H1 (cell line): ENCODE measurements around the gene COPS9. TPM values are rescaled to one million over a fixed set of nuclear protein-coding genes. Genes with fewer than 3 reads are reported as not detected.

ENCODE experiments used
- CTCF ChIA-PET: fragments of 300-600 bp; sonication (Branson Sonifier 250); formaldehyde crosslinking; loops from one replicate; lab custom pipeline; 2021; ENCODE audit not compliant: partially characterized antibody; lab: Charles Lee
- POLR2A ChIA-PET: fragments of 300-600 bp; sonication (Branson Sonifier 250); formaldehyde crosslinking; loops from one replicate; lab custom pipeline; 2021; ENCODE audit warnings: inconsistent platforms; ENCODE audit not compliant: partially characterized antibody; lab: Charles Lee
- DNase-seq, 2 experiments: peaks; one replicate each; pipeline versions ENCODE4 v3.0.0 to v3.0.0-alpha.2; 2010 to 2022; ENCODE audit warnings: low spot score in 2 of 2, low read depth in 1 of 2, mixed read lengths in 1 of 2
- FAIRE-seq: peaks from 2 replicates; lab custom pipeline; 2011; peaks lifted over from hg19 to GRCh38; lab: Jason Lieb, UNC
- H2AFZ ChIP-seq: 2 replicates; pipeline ENCODE4 v1.8.1; 2012; ENCODE audit warnings: low read length, inconsistent platforms
- H2AK5ac ChIP-seq: 2 replicates; pipeline ENCODE4 v1.6.1; 2013; ENCODE audit warnings: low read depth, low read length
- H2BK120ac ChIP-seq: replicated peaks from 2 replicates; pipeline ENCODE3; 2013; ENCODE audit warnings: low read depth, low read length, inconsistent platforms
- H2BK12ac ChIP-seq: 2 replicates; pipeline ENCODE4 v1.6.1; 2013; ENCODE audit warnings: low read depth, low read length
- H2BK15ac ChIP-seq: 2 replicates; pipeline ENCODE4 v1.6.1; 2013; ENCODE audit warnings: low read length
- H2BK20ac ChIP-seq: 2 replicates; pipeline ENCODE4 v1.6.1; 2013; ENCODE audit warnings: low read length
- H2BK5ac ChIP-seq: 2 replicates; pipeline ENCODE4 v1.6.1; 2013; ENCODE audit warnings: low read depth, low read length
- H3K14ac ChIP-seq: 2 replicates; pipeline ENCODE4 v1.6.1; 2013; ENCODE audit warnings: inconsistent platforms; ENCODE audit not compliant: insufficient read length
- H3K18ac ChIP-seq: 2 replicates; pipeline ENCODE4 v1.6.1; 2013; ENCODE audit warnings: low read length; ENCODE audit errors: extremely low read depth
- H3K23ac ChIP-seq: 2 replicates; pipeline ENCODE4 v1.6.1; 2013; ENCODE audit warnings: inconsistent platforms; ENCODE audit not compliant: insufficient read length
- H3K23me2 ChIP-seq: 2 replicates; pipeline ENCODE4 v1.6.1; 2013; ENCODE audit warnings: low read depth, low read length
- H3K27ac ChIP-seq: 2 replicates; pipeline ENCODE4 v1.6.1; 2011; ENCODE audit warnings: low read depth, low read length, inconsistent platforms
- H3K27me3 ChIP-seq, 4 experiments: replicated peaks in 1 of 4; 1 replicate in 1 of 4; 2 replicates in 3 of 4; pipeline versions ENCODE4 v1.6.1 to v1.8.1; 2011 to 2013; ENCODE audit warnings: low read length in 3 of 4, mild to moderate bottlenecking in 3 of 4, inconsistent platforms in 2 of 4, mixed read lengths in 2 of 4, moderate library complexity in 1 of 4; ENCODE audit not compliant: control insufficient read depth in 3 of 4, insufficient read depth in 3 of 4; ENCODE audit errors: extremely low read depth in 1 of 4
- H3K36me3 ChIP-seq, 4 experiments: 2 replicates each; pipeline versions ENCODE4 v1.6.1 to v1.8.1; 2011 to 2013; ENCODE audit warnings: mild to moderate bottlenecking in 4 of 4, low read length in 3 of 4, moderate library complexity in 2 of 4, control low read depth in 1 of 4, inconsistent platforms in 1 of 4; ENCODE audit not compliant: insufficient read depth in 4 of 4, control insufficient read depth in 2 of 4
- H3K4ac ChIP-seq: replicated peaks from 2 replicates; pipeline ENCODE3; 2013; ENCODE audit warnings: low read length, low read depth, mixed read lengths, inconsistent platforms; ENCODE audit not compliant: insufficient read length
- H3K4me1 ChIP-seq, 4 experiments: replicated peaks in 1 of 4; 1 replicate in 1 of 4; 2 replicates in 3 of 4; pipeline versions ENCODE4 v1.6.1 to v1.8.1; 2011 to 2013; ENCODE audit warnings: low read length in 3 of 4, inconsistent platforms in 2 of 4, mixed read lengths in 1 of 4; ENCODE audit not compliant: insufficient read depth in 4 of 4, control insufficient read depth in 3 of 4
- H3K4me2 ChIP-seq, 2 experiments: 2 replicates each; pipeline versions ENCODE4 v1.6.1 to v1.8.1; 2011 to 2013; ENCODE audit warnings: low read depth in 2 of 2, low read length in 2 of 2, control low read depth in 1 of 2, inconsistent platforms in 1 of 2, mild to moderate bottlenecking in 1 of 2; ENCODE audit not compliant: insufficient read depth in 1 of 2
- H3K4me3 ChIP-seq, 4 experiments: fragments of 200-600, 300-600 bp in 1 of 4; sonication (generic), shearing (Covaris generic), sonication (Bioruptor Twin) in 1 of 4; 2 replicates each; pipeline versions ENCODE4 v1.5.1 to v1.8.1; 2011 to 2016; ENCODE audit warnings: low read length in 4 of 4, low read depth in 3 of 4, control low read depth in 2 of 4, inconsistent platforms in 2 of 4, mild to moderate bottlenecking in 2 of 4, mixed read lengths in 1 of 4, moderate library complexity in 1 of 4; ENCODE audit not compliant: insufficient read depth in 2 of 4; ENCODE audit errors: extremely low read depth in 1 of 4
- H3K56ac ChIP-seq: replicated peaks from 2 replicates; pipeline ENCODE3; 2013; ENCODE audit warnings: low read depth, mild to moderate bottlenecking, mixed read lengths, low read length, inconsistent platforms; ENCODE audit not compliant: insufficient read length
- H3K79me1 ChIP-seq: 2 replicates; pipeline ENCODE4 v1.6.1; 2013; ENCODE audit warnings: low read depth, low read length, control low read depth
- H3K79me2 ChIP-seq, 2 experiments: 2 replicates each; pipeline versions ENCODE4 v1.6.1 to v1.8.1; 2012 to 2013; ENCODE audit warnings: low read length in 2 of 2, mild to moderate bottlenecking in 2 of 2, inconsistent platforms in 1 of 2; ENCODE audit not compliant: insufficient read depth in 2 of 2, control insufficient read depth in 1 of 2
- H3K9ac ChIP-seq, 4 experiments: replicated peaks in 1 of 4; 1 replicate in 1 of 4; 2 replicates in 3 of 4; pipeline versions ENCODE4 v1.6.1 to v1.8.1; 2011 to 2013; ENCODE audit warnings: low read depth in 3 of 4, low read length in 3 of 4, control low read depth in 2 of 4, mild to moderate bottlenecking in 2 of 4, moderate library complexity in 2 of 4, inconsistent platforms in 1 of 4; ENCODE audit errors: extremely low read depth in 1 of 4
- H3K9me3 ChIP-seq, 2 experiments: 2 replicates each; pipeline versions ENCODE4 v1.6.1 to v1.8.1; 2012 to 2013; ENCODE audit warnings: mild to moderate bottlenecking in 2 of 2, moderate library complexity in 2 of 2, control low read depth in 1 of 2, inconsistent platforms in 1 of 2, low read depth in 1 of 2, low read length in 1 of 2, mixed read lengths in 1 of 2; ENCODE audit not compliant: insufficient read depth in 2 of 2
- H4K20me1 ChIP-seq, 2 experiments: replicated peaks in 1 of 2; 2 replicates each; pipeline versions ENCODE3 to v1.8.1; 2011 to 2013; ENCODE audit warnings: inconsistent platforms in 2 of 2, low read length in 2 of 2, mild to moderate bottlenecking in 1 of 2; ENCODE audit not compliant: insufficient read depth in 2 of 2, control insufficient read depth in 1 of 2
- H4K5ac ChIP-seq: 2 replicates; pipeline ENCODE4 v1.6.1; 2013; ENCODE audit warnings: low read length, low read depth, mixed read lengths, inconsistent platforms; ENCODE audit not compliant: insufficient read length
- H4K8ac ChIP-seq: 2 replicates; pipeline ENCODE4 v1.8.0; 2013; ENCODE audit warnings: mild to moderate bottlenecking, moderate library complexity, low read length, inconsistent platforms; ENCODE audit not compliant: insufficient read depth; ENCODE audit errors: extremely low read depth
- H4K91ac ChIP-seq: replicated peaks from 2 replicates; pipeline ENCODE3; 2013; ENCODE audit warnings: low read length, mixed read lengths, inconsistent platforms; ENCODE audit not compliant: insufficient read length
- BCL11A ChIP-seq, 2 experiments: IDR thresholded peaks; one replicate each; pipeline ENCODE4 v1.6.1; 2011; ENCODE audit warnings: low read depth in 2 of 2, low read length in 2 of 2, mild to moderate bottlenecking in 2 of 2
- CHD1 ChIP-seq: IDR thresholded peaks from 2 replicates; pipeline ENCODE4 v1.6.1; 2012; ENCODE audit warnings: low read depth, low read length, improper control_type of control experiment
- GABPA ChIP-seq: IDR thresholded peaks from 2 replicates; pipeline ENCODE4 v1.6.1; 2011; ENCODE audit warnings: mild to moderate bottlenecking, low read length, moderate library complexity, borderline replicate concordance; ENCODE audit not compliant: insufficient read depth
- HDAC6 ChIP-seq: IDR thresholded peaks from one replicate; pipeline ENCODE4 v1.7.1; 2012; ENCODE audit warnings: low read depth, mild to moderate bottlenecking, inconsistent platforms, low read length, moderate library complexity
- JUND ChIP-seq: IDR thresholded peaks from 2 replicates; pipeline ENCODE4 v1.6.1; 2011; ENCODE audit warnings: mild to moderate bottlenecking, improper control_type of control experiment, low read length
- RBBP5 ChIP-seq: IDR thresholded peaks from 2 replicates; pipeline ENCODE4 v1.7.1; 2012; ENCODE audit warnings: low read depth, mild to moderate bottlenecking, inconsistent platforms, low read length, moderate library complexity, borderline replicate concordance
- SAP30 ChIP-seq: fragments of 300-600 bp; sonication (generic); IDR thresholded peaks from 2 replicates; pipeline ENCODE4 v1.7.1; 2012; ENCODE audit warnings: low read length, moderate library complexity, mild to moderate bottlenecking, inconsistent platforms; ENCODE audit not compliant: insufficient read depth, insufficient replicate concordance
- SIRT6 ChIP-seq: IDR thresholded peaks from one replicate; pipeline ENCODE4 v1.7.1; 2012; ENCODE audit warnings: low read length, inconsistent platforms
- TAF1 ChIP-seq: IDR thresholded peaks from 2 replicates; pipeline ENCODE4 v1.6.1; 2011; ENCODE audit warnings: mild to moderate bottlenecking, low read depth, low read length
- ZNF274 ChIP-seq: IDR thresholded peaks from 2 replicates; pipeline ENCODE4 v1.7.0; 2012; ENCODE audit warnings: low read length, borderline replicate concordance; ENCODE audit errors: extremely low read depth
- WGBS, 2 experiments: shearing (Covaris generic) in 1 of 2; methylation state at CpG; one replicate each; pipeline versions ENCODE4 v1.1.6 to v1.1.7; 2013 to 2015; ENCODE audit warnings: low lambda C conversion rate in 2 of 2, mixed read lengths in 2 of 2, inconsistent platforms in 1 of 2, low coverage in 1 of 2, missing lambda C conversion rate in 1 of 2; ENCODE audit not compliant: insufficient replicate concordance in 2 of 2, insufficient coverage in 1 of 2, insufficient read length in 1 of 2; ENCODE audit errors: extremely low coverage in 1 of 2, missing lambda C conversion rate in 1 of 2; 5-methylcytosine and 5-hydroxymethylcytosine counted together
- polyA plus RNA-seq, 7 experiments: library from polyadenylated mRNA; depleted of rRNA in 3 of 7; stranded (reverse) in 5 of 7; unstranded in 2 of 7; fragments of >200 nt in 5 of 7; fragments of 200-250 nt in 2 of 7; gene quantifications; 1 replicate in 5 of 7; 2 replicates in 1 of 7; 4 replicates in 1 of 7; pipeline versions ENCODE4 v1.2.1 to v1.2.3, GENCODE V29; 2011 to 2013; ENCODE audit warnings: missing spikeins in 2 of 7, mixed read lengths in 2 of 7
- total RNA-seq: library from RNA; stranded (reverse); fragmentation: NEBNext Ultra II Directional; extraction: Animal tissue kit (Norgen Biotek cat#: 25700); gene quantifications from 2 replicates; pipeline ENCODE4 v1.2.1, GENCODE V29; 2021

The COPS9 gene
- total and polyA plus RNA-seq, 2 of the 8 experiments (the other 6 are each of a cell fraction or from before 2014, with no cell fraction given): 154 to 234 TPM

GRCh38 chr2:240168546-240169361, 32.6 kb upstream of the COPS9 start:
- Histone ChIP-seq H2BK15ac (no peak overlapping the region), H2BK5ac (no peak overlapping the region), H3K14ac (no peak overlapping the region), H2AFZ (no peak overlapping the region), H4K8ac (no peak overlapping the region), H3K36me3 (no peaks in the 10 kb centered on the region), H3K23me2 (peaks cover 3% of the 10 kb centered on the region; the same call in 1 of the 2 replicates), H3K27me3 (no peaks in the 10 kb centered on the region), H4K20me1 (no peaks in the 10 kb centered on the region), H3K79me1 (no peaks in the 10 kb centered on the region), H3K23ac (no peak overlapping the region), H3K56ac (no peak overlapping the region), H3K4ac (no peak overlapping the region), H2BK20ac (no peak overlapping the region), H3K18ac (no peak overlapping the region), H3K4me3 (no peak overlapping the region), H2BK120ac (no peak overlapping the region), H4K5ac (no peak overlapping the region), H3K27ac (no peak overlapping the region), H3K9ac (no peak overlapping the region), H3K79me2 (no peaks in the 10 kb centered on the region), H3K4me2 (no peak overlapping the region)
- FAIRE-seq: no peak
- CTCF ChIA-PET: interaction anchor here (1.2 kb wide), 1 partner anchor 26 kb away, joined by 3 read pairs; no protein-coding TSS in a partner anchor
- DNase-seq: no peak
- TF ChIP-seq RBBP5: no peak
- TF ChIP-seq HDAC6: no peak
- no peak for TF ChIP-seq ZNF274
- TF ChIP-seq GABPA: no peak
- no peak for TF ChIP-seq TAF1
- no peak for TF ChIP-seq SIRT6
- no peak for TF ChIP-seq CHD1
- TF ChIP-seq BCL11A (IDR thresholded peaks at IDR 0.05; ENCODE audit: low read depth in 2 of 2, low read length in 2 of 2): no peak
- TF ChIP-seq JUND: no peak
- no peak for TF ChIP-seq SAP30
- TF ChIP-seq, all 59 proteins: peak for 0
- Histone ChIP-seq H3K9me3 (peaks cover 0 to 4% of the 10 kb centered on the region in 2 experiments; a peak in 2 of 4 replicates), H3K4me1 (no peaks in the 10 kb centered on the region), H4K91ac (no peak overlapping the region), H2AK5ac (no peak overlapping the region), H2BK12ac (no peak overlapping the region)
- POLR2A ChIA-PET: no interaction called here
- 87% methylated on average over 25 of the region's 26 CpGs; no CpG with 5 or more reads in 1 of the 2 experiments for WGBS, 2 experiments
